Muscle of leg (tissue), 11 donors: Measurements from ENCODE around the gene SLC5A11. TPM values are rescaled to one million over a fixed set of nuclear protein-coding genes. Genes with fewer than 3 reads are reported as not detected.

Source experiments
- DNase-seq: peaks from one replicate; pipeline ENCODE4 v3.0.0; 2013
- H3K27ac ChIP-seq: one replicate; pipeline ENCODE4 v1.5.1; 2013; ENCODE audit warnings: mild to moderate bottlenecking, low read length, control low read depth
- H3K27me3 ChIP-seq: one replicate; pipeline ENCODE4 v1.6.1; 2013; ENCODE audit warnings: low read length; ENCODE audit not compliant: control insufficient read depth, insufficient read depth
- H3K36me3 ChIP-seq: one replicate; pipeline ENCODE4 v1.6.1; 2013; ENCODE audit warnings: low read length; ENCODE audit not compliant: control insufficient read depth, insufficient read depth
- H3K4me1 ChIP-seq: one replicate; pipeline ENCODE4 v1.6.1; 2013; ENCODE audit warnings: low read length; ENCODE audit not compliant: control insufficient read depth, insufficient read depth
- H3K4me3 ChIP-seq: one replicate; pipeline ENCODE4 v1.5.1; 2013; ENCODE audit warnings: low read length, control low read depth
- H3K9me3 ChIP-seq: replicated peaks from 2 replicates; pipeline ENCODE4 v1.6.1; 2013; ENCODE audit warnings: low read depth, low read length; ENCODE audit not compliant: control insufficient read depth
- WGBS: methylation state at CpG from one replicate; pipeline ENCODE4 v1.1.5; 2013; ENCODE audit warnings: missing lambda C conversion rate; ENCODE audit not compliant: insufficient coverage; 5-methylcytosine and 5-hydroxymethylcytosine counted together
- polyA plus RNA-seq, 8 donors: library from polyadenylated mRNA; unstranded; fragments of 120-200 nt; gene quantifications; one replicate each; pipeline versions ENCODE4 v1.2.1 to v1.2.3, GENCODE V29; 2013; ENCODE audit warnings: inconsistent platforms in 1 of 8, low replicate concordance in 1 of 8; ENCODE audit not compliant: insufficient read length in 8 of 8, insufficient read depth in 1 of 8
- total RNA-seq: library from RNA; stranded (reverse); fragments of 120-200 nt; gene quantifications from one replicate; pipeline ENCODE4 v1.2.4, GENCODE V29; 2013

SLC5A11 gene
- total and polyA plus RNA-seq, 9 donors: 0.04 to 0.37 (median 0.16) TPM; not detected in 4

GRCh38 chr16:24935336-24935735, 89.6 kb downstream of the SLC5A11 start:
- WGBS: 92% methylated on average over 4 of the region's 6 CpGs
- no peak overlapping the region for H3K27ac ChIP-seq
- DNase-seq: no peak
- no peaks in the 10 kb centered on the region for H3K27me3 ChIP-seq
- peaks cover 72% of the 10 kb centered on the region for H3K36me3 ChIP-seq
- no peak overlapping the region for H3K4me3 ChIP-seq
- no peaks in the 10 kb centered on the region for H3K9me3 ChIP-seq
- H3K4me1 ChIP-seq: no peaks in the 10 kb centered on the region

GRCh38 chr16:24936151-24936550, 90.4 kb downstream of the SLC5A11 start:
- H3K27ac ChIP-seq: no peak overlapping the region
- H3K9me3 ChIP-seq: no peaks in the 10 kb centered on the region
- H3K36me3 ChIP-seq: peaks cover 69% of the 10 kb centered on the region
- DNase-seq: no peak
- H3K4me1 ChIP-seq: no peaks in the 10 kb centered on the region
- H3K27me3 ChIP-seq: no peaks in the 10 kb centered on the region
- 83% methylated on average over 2 of the region's 4 CpGs for WGBS
- H3K4me3 ChIP-seq: no peak overlapping the region

- H3K36me3 ChIP-seq: peaks cover 65% of the 10 kb centered on the region
- H3K27me3 ChIP-seq: no peaks in the 10 kb centered on the region
- 88% methylated on average over 7 of the region's 14 CpGs for WGBS
- H3K27ac ChIP-seq: no peak overlapping the region
- H3K4me1 ChIP-seq: no peaks in the 10 kb centered on the region
- no peaks in the 10 kb centered on the region for H3K9me3 ChIP-seq
- H3K4me3 ChIP-seq: no peak overlapping the region
- no peak for DNase-seq
Measured at GRCh38 chr16:24939224-24939623, 93.5 kb downstream of the SLC5A11 start.

- Histone ChIP-seq H3K27ac (no peak overlapping the region), H3K36me3 (peaks cover 64% of the 10 kb centered on the region), H3K9me3 (no peaks in the 10 kb centered on the region), H3K4me3 (no peak overlapping the region), H3K4me1 (no peaks in the 10 kb centered on the region), H3K27me3 (no peaks in the 10 kb centered on the region)
- WGBS: 90% methylated on average over 2 of the region's 2 CpGs
- no peak for DNase-seq
Measured at GRCh38 chr16:24939738-24940137, 94.0 kb downstream of the SLC5A11 start.

- WGBS: 100% methylated on average over 3 of the region's 7 CpGs
- Histone ChIP-seq H3K9me3 (no peaks in the 10 kb centered on the region), H3K4me1 (no peaks in the 10 kb centered on the region), H3K27me3 (no peaks in the 10 kb centered on the region), H3K4me3 (no peak overlapping the region), H3K27ac (no peak overlapping the region), H3K36me3 (peaks cover 66% of the 10 kb centered on the region)
- no peak for DNase-seq
Measured at GRCh38 chr16:24943471-24943870, 97.7 kb downstream of the SLC5A11 start.

GRCh38 chr16:24944206-24944605, 98.4 kb downstream of the SLC5A11 start:
- Histone ChIP-seq H3K4me1 (no peaks in the 10 kb centered on the region), H3K4me3 (no peak overlapping the region), H3K27me3 (no peaks in the 10 kb centered on the region), H3K27ac (no peak overlapping the region), H3K9me3 (no peaks in the 10 kb centered on the region), H3K36me3 (peaks cover 59% of the 10 kb centered on the region)
- 93% methylated on average over 1 of the region's 3 CpGs for WGBS
- DNase-seq: no peak

GRCh38 chr16:24946155-24946554, 100.4 kb downstream of the SLC5A11 start:
- DNase-seq: no peak
- 70% methylated on average over 4 of the region's 6 CpGs for WGBS
- Histone ChIP-seq H3K27ac (no peak overlapping the region), H3K4me3 (no peak overlapping the region), H3K4me1 (no peaks in the 10 kb centered on the region), H3K27me3 (no peaks in the 10 kb centered on the region), H3K36me3 (peaks cover 49% of the 10 kb centered on the region), H3K9me3 (no peaks in the 10 kb centered on the region)

- DNase-seq: no peak
- no peak overlapping the region for H3K27ac ChIP-seq
- H3K9me3 ChIP-seq: no peaks in the 10 kb centered on the region
- no peaks in the 10 kb centered on the region for H3K27me3 ChIP-seq
- H3K4me3 ChIP-seq: no peak overlapping the region
- no peaks in the 10 kb centered on the region for H3K4me1 ChIP-seq
- H3K36me3 ChIP-seq: peaks cover 50% of the 10 kb centered on the region
- 90% methylated on average over 2 of the region's 5 CpGs for WGBS
Measured at GRCh38 chr16:24950275-24950674, 104.5 kb downstream of the SLC5A11 start.

GRCh38 chr16:24953306-24953705, 107.5 kb downstream of the SLC5A11 start:
- Histone ChIP-seq H3K36me3 (peaks cover 62% of the 10 kb centered on the region), H3K9me3 (no peaks in the 10 kb centered on the region), H3K27me3 (no peaks in the 10 kb centered on the region), H3K27ac (no peak overlapping the region), H3K4me1 (no peaks in the 10 kb centered on the region), H3K4me3 (no peak overlapping the region)
- DNase-seq: no peak
- WGBS: 100% methylated on average over 3 of the region's 6 CpGs

- Histone ChIP-seq H3K4me3 (no peak overlapping the region), H3K36me3 (peaks cover 65% of the 10 kb centered on the region), H3K4me1 (no peaks in the 10 kb centered on the region), H3K9me3 (no peaks in the 10 kb centered on the region), H3K27ac (no peak overlapping the region), H3K27me3 (no peaks in the 10 kb centered on the region)
- no peak for DNase-seq
- WGBS: no CpG with 5 or more reads among the region's 5 CpGs
Measured at GRCh38 chr16:24953721-24954120, 108.0 kb downstream of the SLC5A11 start.

- Histone ChIP-seq H3K27me3 (no peaks in the 10 kb centered on the region), H3K36me3 (peaks cover 68% of the 10 kb centered on the region), H3K4me3 (no peak overlapping the region), H3K4me1 (no peaks in the 10 kb centered on the region), H3K27ac (no peak overlapping the region), H3K9me3 (no peaks in the 10 kb centered on the region)
- DNase-seq: no peak
- no CpG with 5 or more reads among the region's 4 CpGs for WGBS
Measured at GRCh38 chr16:24954137-24954536, 108.4 kb downstream of the SLC5A11 start.
